ENCODE results near the gene GUCY2F. TPM values are rescaled to one million over a fixed set of nuclear protein-coding genes. Genes with fewer than 3 reads are reported as not detected.

Gene GUCY2F
- total RNA-seq, 1 donor from 2014 or later: 0.07 TPM

- no peaks in the 10 kb centered on the region for H3K36me3 Mint-ChIP-seq
- H3K9me3 Mint-ChIP-seq: peaks cover 6% of the 10 kb centered on the region
- H3K36me3 ChIP-seq: no peaks in the 10 kb centered on the region
- H3K27me3 ChIP-seq: no peaks in the 10 kb centered on the region
- no peaks in the 10 kb centered on the region for H3K4me1 Mint-ChIP-seq
- no peak overlapping the region for H3K9ac ChIP-seq
- no peak overlapping the region for H2AFZ ChIP-seq (replicated peaks)
- no peak overlapping the region for H3K4me3 ChIP-seq
- H3K4me3 Mint-ChIP-seq: no peak overlapping the region
- no peaks in the 10 kb centered on the region for H3K79me2 ChIP-seq (ENCODE audit: low read depth)
- peaks cover 2% of the 10 kb centered on the region for H3K27me3 Mint-ChIP-seq (ENCODE audit: insufficient read depth, low read depth)
- H3F3A ChIP-seq (ENCODE audit: low read depth): no peaks in the 10 kb centered on the region
- H3K9me3 ChIP-seq (ENCODE audit: low read depth): no peaks in the 10 kb centered on the region
- no peak overlapping the region for H3K27ac Mint-ChIP-seq
- no peak overlapping the region for H3K27ac ChIP-seq
- TF ChIP-seq CTCF (IDR thresholded peaks at IDR 0.05) (no peak), EZH2phosphoT487 (IDR thresholded peaks at IDR 0.05) (no peak), EZH2 (IDR thresholded peaks at IDR 0.05) (no peak)
- no peak overlapping the region for H3K4me2 ChIP-seq
- DNase-seq (ENCODE audit: low spot score): no peak
- no peaks in the 10 kb centered on the region for H3K4me1 ChIP-seq
- H4K20me1 ChIP-seq (ENCODE audit: low read depth): no peaks in the 10 kb centered on the region
Observed at GRCh38 chrX:109357706-109358105, 124.2 kb downstream of the GUCY2F start.

- Mint-ChIP-seq H3K27me3 (ENCODE audit: insufficient read depth, low read depth) (peaks cover 2% of the 10 kb centered on the region), H3K4me3 (no peak overlapping the region), H3K36me3 (no peaks in the 10 kb centered on the region), H3K27ac (no peak overlapping the region), H3K9me3 (peaks cover 6% of the 10 kb centered on the region), H3K4me1 (peaks cover 4% of the 10 kb centered on the region)
- H3K9me3 ChIP-seq (ENCODE audit: low read depth): no peaks in the 10 kb centered on the region
- TF ChIP-seq EZH2 (IDR thresholded peaks at IDR 0.05) (no peak), EZH2phosphoT487 (IDR thresholded peaks at IDR 0.05) (no peak), CTCF (IDR thresholded peaks at IDR 0.05) (no peak)
- no peaks in the 10 kb centered on the region for H3K27me3 ChIP-seq
- no peak overlapping the region for H3K4me2 ChIP-seq
- H3K36me3 ChIP-seq: no peaks in the 10 kb centered on the region
- no peaks in the 10 kb centered on the region for H3K79me2 ChIP-seq (ENCODE audit: low read depth)
- H3K27ac ChIP-seq: no peak overlapping the region
- H3K4me1 ChIP-seq: no peaks in the 10 kb centered on the region
- H3F3A ChIP-seq (ENCODE audit: low read depth): no peaks in the 10 kb centered on the region
- H3K4me3 ChIP-seq: no peak overlapping the region
- H4K20me1 ChIP-seq (ENCODE audit: low read depth): no peaks in the 10 kb centered on the region
- H3K9ac ChIP-seq: no peak overlapping the region
- DNase-seq (ENCODE audit: low spot score): no peak
- no peak overlapping the region for H2AFZ ChIP-seq (replicated peaks)
Observed at GRCh38 chrX:109356684-109357083, 125.2 kb downstream of the GUCY2F start.

- H3K4me1 Mint-ChIP-seq: peaks cover 13% of the 10 kb centered on the region
- no peak overlapping the region for H3K4me3 ChIP-seq
- H3K9ac ChIP-seq: no peak overlapping the region
- peak overlapping the region; percentile 55 for H2AFZ ChIP-seq (replicated peaks)
- H3K27me3 ChIP-seq: no peaks in the 10 kb centered on the region
- H4K20me1 ChIP-seq (ENCODE audit: low read depth): no peaks in the 10 kb centered on the region
- H3K36me3 Mint-ChIP-seq: no peaks in the 10 kb centered on the region
- H3K79me2 ChIP-seq (ENCODE audit: low read depth): no peaks in the 10 kb centered on the region
- H3K9me3 ChIP-seq (ENCODE audit: low read depth): no peaks in the 10 kb centered on the region
- H3K36me3 ChIP-seq: no peaks in the 10 kb centered on the region
- TF ChIP-seq EZH2phosphoT487 (IDR thresholded peaks at IDR 0.05): no peak
- TF ChIP-seq CTCF (IDR thresholded peaks at IDR 0.05): no peak
- TF ChIP-seq EZH2 (IDR thresholded peaks at IDR 0.05): no peak
- H3K9me3 Mint-ChIP-seq: no peaks in the 10 kb centered on the region
- H3F3A ChIP-seq (ENCODE audit: low read depth): no peaks in the 10 kb centered on the region
- no peak overlapping the region for H3K27ac ChIP-seq
- peak overlapping the region; percentile 63 for H3K4me3 Mint-ChIP-seq
- peaks cover 3% of the 10 kb centered on the region for H3K27me3 Mint-ChIP-seq (ENCODE audit: insufficient read depth, low read depth)
- no peak for DNase-seq (ENCODE audit: low spot score)
- no peaks in the 10 kb centered on the region for H3K4me1 ChIP-seq
- no peak overlapping the region for H3K27ac Mint-ChIP-seq
- no peak overlapping the region for H3K4me2 ChIP-seq
Observed at GRCh38 chrX:109352066-109352588, 129.8 kb downstream of the GUCY2F start.

All from neural progenitor cell (in vitro differentiated cells).